ENCODE results near the gene MARCHF10. TPM values are rescaled to one million over a fixed set of nuclear protein-coding genes. Genes with fewer than 3 reads are reported as not detected.
"Not testable (repeated sequence)": the region's sequence is repeated elsewhere in the genome, so short reads cannot be mapped to it uniquely, and the experiment has no call there.

MARCHF10 gene
- total and polyA plus RNA-seq, 9 of the 15 experiments (the other 6 are each of a cell fraction or from before 2014, with no cell fraction given) = not detected

- intact Hi-C loops (cut with micrococcal nuclease) = no loop called here
- TF ChIP-seq ZBTB33 (CRISPR knock-in tag; IDR thresholded peaks at IDR 0.05) (no peak), RHOXF2B (CRISPR knock-in tag; conservative IDR thresholded peaks at IDR 0.05) (no peak)
- H2AFZ ChIP-seq (ENCODE audit: low read depth, low read length) = no peak overlapping the region
- no TSS peak for BruUV-seq (replicated peaks)
- CTCF ChIA-PET (ENCODE audit: low intra/inter-chr PET ratio) = no interaction called here
- no peaks in the 10 kb centered on the region for H4K20me1 ChIP-seq (replicated peaks; ENCODE audit: control insufficient read depth, insufficient read depth, low read length)
- H3K9me1 ChIP-seq (ENCODE audit: control insufficient read depth, insufficient read depth, low read length) = no peaks in the 10 kb centered on the region
- no peaks in the 10 kb centered on the region for H3K4me1 ChIP-seq (replicated peaks in 1 of 2; ENCODE audit: control insufficient read depth in 2 of 2, insufficient read depth in 2 of 2, low read length in 2 of 2)
- no peak overlapping the region for H3K27ac ChIP-seq (ENCODE audit: extremely low read depth, low read depth, low read length)
- no peaks in the 10 kb centered on the region for H3K79me2 ChIP-seq (ENCODE audit: control insufficient read depth, insufficient read depth, low read length)
- no peaks in the 10 kb centered on the region for H3K9me3 ChIP-seq (replicated peaks; ENCODE audit: control insufficient read depth, insufficient read depth, low read depth, low read length)
- no peaks in the 10 kb centered on the region for H3K36me3 ChIP-seq (ENCODE audit: control insufficient read depth, insufficient read depth, low read length)
- no peak overlapping the region for H3K4me3 ChIP-seq
- H3K9ac ChIP-seq (ENCODE audit: insufficient read depth in 1 of 2, low read depth in 2 of 2, low read length in 2 of 2) = no peak overlapping the region
- H3K4me2 ChIP-seq (ENCODE audit: insufficient read depth, low read length) = no peak overlapping the region
- DNase-seq (ENCODE audit: extremely low read depth in 1 of 4, low spot score in 3 of 4) (no peak), ATAC-seq (no peak), FAIRE-seq (no peak)
- 0% methylated on average over 4 of the region's 4 CpGs for WGBS (ENCODE audit: insufficient coverage, low coverage, missing lambda C conversion rate)
- H3K27me3 ChIP-seq (ENCODE audit: control insufficient read depth in 2 of 2, insufficient read depth in 2 of 2, low read length in 2 of 2) = peaks cover 11 to 13% of the 10 kb centered on the region in 2 experiments
- in situ Hi-C loops (cut with MboI) = no loop called here
- POLR2A ChIA-PET = no interaction called here
Observed at GRCh38 chr17:62840871-62841270, 32.8 kb upstream of the MARCHF10 start.

- BruUV-seq (replicated peaks); intact Hi-C loops (cut with micrococcal nuclease); H3K27ac ChIP-seq (ENCODE audit: extremely low read depth, low read depth, low read length); CTCF ChIA-PET (ENCODE audit: low intra/inter-chr PET ratio); H3K4me2 ChIP-seq (ENCODE audit: insufficient read depth, low read length); POLR2A ChIA-PET; H2AFZ ChIP-seq (ENCODE audit: low read depth, low read length); H3K36me3 ChIP-seq (ENCODE audit: control insufficient read depth, insufficient read depth, low read length); H4K20me1 ChIP-seq (replicated peaks; ENCODE audit: control insufficient read depth, insufficient read depth, low read length); DNase-seq (ENCODE audit: extremely low read depth in 1 of 4, low spot score in 3 of 4); in situ Hi-C loops (cut with MboI); H3K4me3 ChIP-seq; H3K4me1 ChIP-seq (replicated peaks in 1 of 2; ENCODE audit: control insufficient read depth in 2 of 2, insufficient read depth in 2 of 2, low read length in 2 of 2); ATAC-seq; FAIRE-seq; H3K27me3 ChIP-seq (ENCODE audit: control insufficient read depth in 2 of 2, insufficient read depth in 2 of 2, low read length in 2 of 2); H3K9me1 ChIP-seq (ENCODE audit: control insufficient read depth, insufficient read depth, low read length); H3K79me2 ChIP-seq (ENCODE audit: control insufficient read depth, insufficient read depth, low read length); H3K9ac ChIP-seq (ENCODE audit: insufficient read depth in 1 of 2, low read depth in 2 of 2, low read length in 2 of 2); H3K9me3 ChIP-seq (replicated peaks; ENCODE audit: control insufficient read depth, insufficient read depth, low read depth, low read length): not testable (repeated sequence)
- WGBS (ENCODE audit: insufficient coverage, low coverage, missing lambda C conversion rate) = 2% methylated on average over 4 of the region's 4 CpGs
Observed at GRCh38 chr17:62833816-62834215, 25.7 kb upstream of the MARCHF10 start.

Data from K562 (cell line).